Activated CD4-positive, alpha-beta T cell treated with anti-CD3 and anti-CD28 coated beads for 48 hours (primary cell): ENCODE measurements around the gene MEF2A.

Source experiments
- DNase-seq: peaks from one replicate; pipeline ENCODE4 v3.0.0-alpha.2; 2020

Gene MEF2A

GRCh38 chr15:99606646-99607045 lies 40.9 kb downstream of the MEF2A start:
- DNase-seq, result no peak

GRCh38 chr15:99613481-99613880 lies 47.7 kb downstream of the MEF2A start:
- DNase-seq, result no peak

DNA sequence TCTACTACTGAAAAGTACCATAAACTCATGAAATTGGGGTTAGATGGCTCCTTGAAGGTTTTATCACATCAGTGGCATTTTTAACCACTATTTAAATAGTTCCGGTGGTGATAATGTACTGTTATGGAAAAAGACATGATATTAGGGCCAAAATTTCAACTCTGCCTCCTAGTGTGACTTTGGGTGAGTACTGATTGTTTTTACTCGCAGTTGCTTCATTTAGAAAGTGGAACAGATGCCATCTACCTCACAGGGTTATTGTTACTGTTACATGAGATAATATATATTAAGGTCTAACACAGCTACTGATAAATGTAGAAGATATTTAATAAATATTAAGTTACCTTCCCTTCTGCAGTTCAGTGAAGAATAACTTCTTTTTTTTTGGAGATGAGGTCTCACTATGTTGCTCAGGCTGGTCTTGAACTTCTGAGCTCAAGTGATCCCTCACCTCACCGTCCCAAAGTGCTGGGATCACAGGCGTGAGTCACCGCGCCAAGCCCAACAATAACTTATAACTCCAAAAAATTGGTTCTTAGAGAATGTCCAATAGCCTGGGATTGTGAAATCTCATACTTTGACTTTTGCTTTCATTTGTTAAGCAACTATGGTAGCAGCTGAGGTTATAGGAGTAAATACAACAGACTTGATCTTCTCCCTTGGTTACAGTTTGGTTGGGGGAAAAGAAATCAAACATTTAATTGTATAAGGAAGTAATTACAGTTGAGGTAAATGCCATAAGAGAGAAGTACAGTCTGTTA lies 48.3 kb downstream of the MEF2A start:
- DNase-seq, result no peak

GRCh38 chr15:99614749-99615288 lies 49.0 kb downstream of the MEF2A start:
- no peak for DNase-seq

- no peak for DNase-seq
Measured at GRCh38 chr15:99615460-99615859, 49.7 kb downstream of the MEF2A start.

DNA sequence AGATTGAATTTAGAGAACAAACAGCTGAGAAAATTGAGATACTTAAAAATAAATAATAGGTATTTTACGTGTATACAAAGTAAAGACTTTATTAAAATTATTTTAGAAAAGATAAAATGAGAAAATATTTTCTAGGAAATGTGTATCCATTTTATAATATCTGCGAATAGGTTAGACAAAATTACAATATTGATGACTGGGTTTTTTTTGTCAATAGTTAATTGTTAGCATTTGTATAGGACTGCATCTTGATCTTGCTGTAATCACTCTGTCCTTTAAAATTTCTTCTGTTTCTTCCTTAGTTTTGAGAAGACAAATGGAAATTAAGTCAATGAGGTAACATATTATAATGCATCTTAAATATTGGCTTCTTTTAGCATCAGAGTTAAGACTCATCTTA lies 50.3 kb downstream of the MEF2A start:
- no peak for DNase-seq

- DNase-seq, result no peak
Measured at GRCh38 chr15:99616773-99617342, 51.1 kb downstream of the MEF2A start.

GRCh38 chr15:99618941-99619411 lies 53.2 kb downstream of the MEF2A start:
- DNase-seq, result no peak

DNA sequence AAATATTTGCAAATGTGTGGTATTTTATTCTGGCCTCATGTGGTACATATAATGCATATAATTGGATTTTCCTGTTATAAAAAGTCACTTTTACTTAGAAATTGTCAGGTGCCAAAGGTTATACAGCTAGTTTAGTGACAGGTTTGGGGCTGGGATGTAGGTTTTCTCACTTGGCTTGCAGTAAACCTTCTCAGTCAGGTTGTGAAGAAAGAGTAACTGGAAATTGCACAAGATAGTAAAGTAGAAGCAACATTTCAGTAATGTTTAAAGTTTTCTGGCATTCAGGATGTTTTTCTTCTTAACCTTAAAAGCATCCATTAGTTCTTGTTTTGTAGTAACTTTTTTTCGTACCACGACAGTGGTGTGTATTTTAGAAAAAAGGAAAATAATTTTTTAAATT lies 53.9 kb downstream of the MEF2A start:
- no peak for DNase-seq

DNA sequence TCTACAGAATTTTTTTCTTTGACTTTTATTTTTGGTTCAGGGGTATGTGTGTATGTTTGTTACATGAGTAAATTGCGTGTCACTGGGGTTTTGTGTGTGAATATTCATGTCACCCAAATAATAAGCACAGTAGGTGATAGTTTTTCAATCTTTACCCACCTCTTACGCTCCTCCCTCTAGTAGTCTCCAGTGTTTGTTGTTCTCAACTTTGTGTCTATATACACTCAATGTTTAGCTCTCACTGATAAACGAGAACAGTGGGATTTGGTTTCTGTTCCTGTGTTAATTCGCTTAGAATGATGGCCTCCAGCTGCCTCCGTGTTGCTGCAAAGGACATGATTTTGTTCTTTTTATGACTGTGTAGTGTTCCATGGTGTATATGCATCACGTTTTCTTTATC lies 54.4 kb downstream of the MEF2A start:
- DNase-seq, result no peak

- no peak for DNase-seq
Measured at GRCh38 chr15:99621767-99622166, 56.0 kb downstream of the MEF2A start.

DNA sequence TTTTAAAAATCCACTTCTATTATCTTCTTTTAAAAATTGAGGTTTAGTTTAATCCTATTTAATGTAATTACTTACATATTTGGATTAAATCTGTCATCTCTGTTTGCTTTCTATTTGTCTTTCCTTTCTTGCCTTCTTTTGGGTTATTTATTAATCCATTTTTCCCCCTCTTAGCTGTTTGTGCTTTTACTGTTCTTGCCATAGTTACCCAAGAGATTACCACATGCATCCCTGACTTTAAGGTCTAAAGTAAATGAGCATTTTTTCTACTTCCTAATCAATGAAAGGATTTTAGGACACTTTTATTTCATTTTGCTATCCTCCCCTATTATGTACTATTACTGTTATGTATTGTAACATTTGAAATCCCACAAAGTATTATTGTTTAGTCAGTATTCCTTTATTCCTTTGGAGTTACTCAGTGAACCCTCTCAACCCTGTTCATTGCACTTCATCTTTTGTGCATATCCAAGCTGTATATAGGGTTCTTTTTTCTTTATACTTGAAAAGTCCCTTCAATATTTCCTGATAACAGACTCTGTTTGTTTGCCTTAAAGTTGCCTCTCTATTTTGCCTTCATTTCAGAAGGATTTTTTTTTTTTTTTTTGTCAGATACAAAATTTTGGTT lies 62.7 kb downstream of the MEF2A start:
- no peak for DNase-seq

DNA sequence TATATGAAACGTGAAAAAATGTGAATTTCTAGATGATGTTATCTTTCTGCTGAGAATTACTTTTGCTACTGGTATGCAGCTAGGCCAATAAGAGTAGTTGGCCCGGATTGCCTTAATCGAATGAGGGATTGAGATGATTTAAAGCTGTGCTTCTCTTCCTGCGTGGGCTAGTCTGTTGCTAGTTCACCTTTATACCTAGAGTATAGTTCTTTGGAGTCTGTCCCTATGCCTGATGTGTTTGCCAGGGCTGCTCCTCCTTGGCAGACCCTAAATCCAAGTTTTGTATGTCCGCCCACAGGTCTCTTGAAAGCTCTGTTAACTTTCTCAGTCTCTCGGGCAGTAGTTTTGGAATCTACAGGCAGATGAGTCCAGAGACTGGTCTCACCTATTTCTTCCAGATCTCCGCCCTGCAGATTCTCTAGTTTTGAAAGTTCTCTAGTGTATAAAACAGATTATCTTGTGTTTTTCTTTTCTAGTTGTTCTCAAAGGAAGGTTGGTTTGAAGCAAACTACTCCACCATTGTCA lies 64.9 kb downstream of the MEF2A start:
- DNase-seq, result no peak

- DNase-seq, result no peak
Measured at GRCh38 chr15:99631255-99631654, 65.5 kb downstream of the MEF2A start.

- no peak for DNase-seq
Measured at GRCh38 chr15:99632521-99632920, 66.7 kb downstream of the MEF2A start.

DNA sequence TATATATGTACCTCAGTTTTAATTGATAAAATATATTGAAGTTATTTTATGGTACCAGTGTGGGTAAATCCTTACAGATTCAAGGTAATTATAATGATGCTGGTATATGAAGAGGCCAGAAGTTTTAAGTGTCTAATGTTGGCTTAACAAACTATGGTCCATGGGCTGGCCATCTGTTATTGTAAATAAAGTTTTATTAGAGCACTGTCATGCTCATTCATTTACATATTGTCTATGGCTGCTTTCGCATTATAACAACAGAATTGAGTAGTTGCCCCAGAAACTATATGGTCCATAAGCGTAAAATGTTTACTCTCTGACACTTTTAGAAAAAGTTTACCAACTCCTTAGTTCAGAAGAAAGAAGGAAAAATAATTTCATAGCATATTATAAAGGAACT lies 67.9 kb downstream of the MEF2A start:
- no peak for DNase-seq

GRCh38 chr15:99634576-99634975 lies 68.8 kb downstream of the MEF2A start:
- DNase-seq, result no peak

DNA sequence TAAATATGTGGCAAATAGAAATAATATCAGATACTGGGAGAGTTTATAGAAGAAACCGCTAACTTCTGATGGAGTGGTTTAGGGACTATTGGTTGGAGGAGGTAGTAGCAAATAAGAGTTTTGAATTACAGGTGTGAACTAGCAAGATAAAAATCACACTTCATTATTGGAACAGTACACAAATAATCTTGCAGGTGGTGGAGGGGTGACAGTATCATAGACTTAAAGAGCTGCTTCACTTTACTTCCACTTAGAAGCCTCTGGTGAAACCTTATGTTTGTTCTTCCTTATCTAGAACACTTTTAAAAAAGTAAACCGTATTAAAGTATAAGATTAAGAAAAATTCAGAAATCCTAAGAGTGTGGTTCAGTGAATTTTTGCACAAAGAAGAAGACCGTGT lies 69.4 kb downstream of the MEF2A start:
- no peak for DNase-seq

DNA sequence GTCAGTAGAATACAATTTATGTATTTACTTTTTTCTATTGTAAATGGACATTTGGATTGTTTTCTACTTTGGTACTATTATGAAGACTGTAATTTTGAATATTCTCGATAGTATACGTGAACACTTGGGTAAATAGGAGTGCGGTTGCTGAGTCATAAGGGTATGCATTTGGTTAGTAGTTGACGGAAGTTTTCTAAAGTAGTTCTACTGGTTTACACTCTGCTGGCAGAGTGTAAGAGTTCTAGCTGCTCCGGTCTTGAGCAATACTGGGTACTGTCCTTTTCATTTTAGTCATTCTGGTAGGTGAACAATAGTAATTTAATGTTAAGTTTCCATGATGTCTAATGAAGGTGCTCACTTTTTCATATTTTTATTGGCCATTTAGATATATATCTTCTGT lies 70.0 kb downstream of the MEF2A start:
- DNase-seq, result no peak

DNA sequence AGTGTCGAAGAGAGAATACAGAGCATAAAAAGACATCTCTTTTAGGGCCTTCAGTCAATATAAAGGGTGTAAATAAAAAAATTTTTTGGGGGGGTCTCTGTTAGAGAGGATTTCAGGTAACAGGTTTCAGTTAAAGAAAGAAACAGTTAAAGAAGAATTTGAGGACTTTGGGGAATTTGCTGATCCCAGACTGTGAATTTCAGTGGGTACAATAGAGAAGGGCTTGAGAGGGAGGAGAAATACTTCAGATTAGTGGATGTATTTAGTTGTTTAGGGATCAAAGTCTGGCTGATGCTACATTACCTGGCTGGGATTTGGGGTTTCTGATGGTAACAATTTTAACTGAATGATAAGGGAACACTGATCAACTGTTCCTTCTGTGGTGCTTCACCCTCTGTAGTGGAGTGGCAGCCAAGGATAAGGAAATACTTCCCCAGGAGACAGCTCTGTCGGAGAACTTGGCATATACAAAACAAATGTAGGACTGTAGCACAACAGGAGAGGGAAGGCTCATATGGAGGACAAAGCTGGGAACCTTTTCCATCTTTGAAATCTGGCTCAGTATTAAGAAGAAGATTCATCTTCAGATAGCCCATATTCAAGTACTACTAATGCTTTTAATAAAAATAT lies 79.2 kb downstream of the MEF2A start:
- DNase-seq, result no peak

DNA sequence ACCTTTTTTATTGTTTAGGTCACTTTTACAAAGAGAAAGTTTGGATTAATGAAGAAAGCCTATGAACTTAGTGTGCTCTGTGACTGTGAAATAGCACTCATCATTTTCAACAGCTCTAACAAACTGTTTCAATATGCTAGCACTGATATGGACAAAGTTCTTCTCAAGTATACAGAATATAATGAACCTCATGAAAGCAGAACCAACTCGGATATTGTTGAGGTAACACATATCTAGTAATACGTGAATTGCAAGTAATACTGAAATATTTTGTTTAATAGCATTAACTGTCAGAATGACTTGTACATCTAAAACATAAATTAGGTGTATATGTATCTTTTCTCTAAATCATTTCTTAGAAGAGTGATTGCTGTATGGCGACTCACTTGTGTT lies 79.8 kb downstream of the MEF2A start:
- no peak for DNase-seq

DNA sequence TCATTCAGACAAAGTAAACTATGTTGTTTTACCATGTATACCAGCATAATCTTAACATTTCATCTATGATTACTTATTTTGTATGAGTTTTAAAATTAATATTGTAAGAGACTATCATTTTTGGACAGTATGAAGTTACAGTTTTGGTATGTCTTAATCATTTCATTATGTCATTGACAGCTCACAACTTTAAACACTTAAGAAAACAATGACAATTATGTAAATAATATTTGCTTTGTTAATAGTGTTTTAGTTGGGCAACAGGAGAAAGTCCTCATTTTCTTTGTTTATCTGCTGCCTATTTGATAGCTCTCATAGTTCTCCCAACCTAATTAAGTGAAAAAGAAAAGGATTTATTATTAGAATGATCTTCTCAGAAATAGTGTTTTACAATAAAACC lies 80.2 kb downstream of the MEF2A start:
- no peak for DNase-seq
